Inferior parietal cortex (tissue), 1 donor: ENCODE data around the gene CEP85L.
A peak's percentile ranks its signal among the peaks of the same experiment; 100 is the strongest.
"Not testable (repeated sequence)": the region's sequence is repeated elsewhere in the genome, so short reads cannot be mapped to it uniquely, and the experiment has no call there.

Source experiments
- DNase-seq: peaks from one replicate; pipeline ENCODE4 v3.0.0-alpha.2; 2016; ENCODE audit errors: extremely low spot score

The CEP85L gene

GRCh38 chr6:118500130-118501015 is 151.0 kb downstream of the CEP85L start:
- DNase-seq: no peak

DNA sequence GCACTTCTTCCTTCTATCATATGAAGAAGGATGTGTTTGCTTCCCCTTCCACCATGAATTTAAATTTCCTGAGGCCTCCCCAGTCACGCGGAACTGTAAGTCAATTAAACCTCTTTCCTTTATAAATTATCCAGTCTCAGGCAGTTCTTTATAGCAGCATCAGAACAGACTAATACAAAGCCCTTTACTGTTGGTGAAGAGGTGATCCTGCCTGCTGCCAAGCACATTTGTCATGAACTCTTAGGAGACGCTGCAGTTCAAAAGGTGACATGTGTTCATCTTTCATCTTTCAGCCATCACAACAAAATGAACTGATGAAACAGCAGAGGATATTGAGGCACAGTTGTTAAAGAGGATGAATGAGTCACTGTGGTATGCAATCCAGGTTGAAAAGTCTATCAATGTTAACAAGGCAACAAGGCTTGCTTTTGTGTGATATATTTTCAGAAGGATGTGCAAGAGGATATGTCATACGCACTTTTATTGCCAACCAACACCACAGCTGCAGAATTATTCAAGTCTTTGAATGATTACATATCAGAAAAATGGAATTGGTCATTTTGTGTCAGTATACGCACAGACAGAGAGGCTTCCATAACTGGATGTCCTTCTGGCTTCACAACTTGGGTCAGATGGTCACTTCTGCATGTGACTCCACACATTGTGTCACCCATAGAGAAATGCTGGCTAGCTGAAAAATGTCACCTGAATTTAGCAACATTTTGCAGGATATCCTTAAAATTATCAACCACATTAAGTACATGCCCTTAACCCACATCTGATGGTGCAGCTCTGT is 155.7 kb downstream of the CEP85L start:
- DNase-seq: no peak

- no peak for DNase-seq
Observed at GRCh38 chr6:118494091-118494490, 157.3 kb downstream of the CEP85L start.

GRCh38 chr6:118489990-118490389 is 161.4 kb downstream of the CEP85L start:
- no peak for DNase-seq

GRCh38 chr6:118488631-118489030 is 162.8 kb downstream of the CEP85L start:
- no peak for DNase-seq

DNA sequence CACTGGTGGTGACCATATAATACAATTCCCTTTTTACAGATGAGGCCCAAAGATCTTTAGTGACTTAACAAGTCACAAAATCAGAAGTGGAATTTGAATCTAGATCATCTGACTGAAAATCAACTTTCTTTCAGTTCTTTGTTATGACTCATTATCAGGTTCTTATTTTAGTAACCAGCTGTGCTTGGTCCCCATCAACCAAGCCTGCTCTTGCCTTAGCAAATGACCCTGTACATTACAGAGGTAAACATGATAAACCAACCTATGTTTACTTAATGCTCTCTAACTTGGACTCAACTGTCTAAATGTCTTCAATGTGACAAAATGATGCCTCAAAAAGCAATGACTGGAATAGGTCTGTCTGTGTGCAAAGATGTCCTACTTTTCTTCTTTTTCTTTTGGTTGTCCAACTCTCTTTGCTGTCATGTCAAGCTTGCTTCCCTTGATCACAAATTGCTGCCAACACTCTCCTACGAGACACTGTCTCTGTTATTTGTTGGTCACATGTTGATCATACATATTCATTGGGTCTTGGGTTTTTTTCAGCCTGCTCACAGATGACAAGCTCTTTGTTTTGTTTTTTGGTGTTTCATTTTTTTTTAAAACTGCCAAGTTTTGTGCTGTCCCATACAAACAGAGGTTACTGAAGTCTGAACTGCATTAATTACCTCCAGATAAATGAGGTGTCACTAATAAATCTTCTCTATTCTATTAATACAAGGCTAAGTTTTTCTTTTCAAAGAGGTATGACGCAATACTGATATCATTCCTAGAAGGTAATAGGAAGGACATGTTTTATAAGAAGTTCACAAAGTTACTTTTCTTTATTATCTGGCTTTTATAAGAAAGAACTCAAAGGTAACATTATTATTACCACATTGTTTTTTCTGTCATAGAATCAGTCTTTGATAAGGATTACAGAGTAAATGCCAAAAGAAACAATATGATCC is 165.5 kb downstream of the CEP85L start:
- peak; percentile 78 for DNase-seq

DNA sequence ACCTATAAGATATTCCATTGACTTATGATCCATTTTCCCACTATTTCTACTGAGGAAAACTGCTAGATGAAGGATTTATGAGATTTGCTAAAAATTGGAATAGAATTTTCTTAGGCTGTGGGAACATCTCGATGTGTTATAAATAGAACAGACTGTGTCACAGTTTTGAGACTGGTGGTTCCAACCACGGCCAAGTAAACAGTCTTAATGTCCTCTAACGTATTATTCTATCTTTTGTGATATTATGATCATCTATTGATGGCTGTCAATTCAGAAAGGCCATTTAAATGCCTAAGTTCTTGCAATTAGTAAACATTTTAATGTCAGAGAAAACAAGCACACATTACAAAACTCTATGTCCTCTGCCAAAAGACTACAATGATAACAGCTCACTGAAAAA is 174.8 kb downstream of the CEP85L start:
- peak; percentile 57 for DNase-seq

DNA sequence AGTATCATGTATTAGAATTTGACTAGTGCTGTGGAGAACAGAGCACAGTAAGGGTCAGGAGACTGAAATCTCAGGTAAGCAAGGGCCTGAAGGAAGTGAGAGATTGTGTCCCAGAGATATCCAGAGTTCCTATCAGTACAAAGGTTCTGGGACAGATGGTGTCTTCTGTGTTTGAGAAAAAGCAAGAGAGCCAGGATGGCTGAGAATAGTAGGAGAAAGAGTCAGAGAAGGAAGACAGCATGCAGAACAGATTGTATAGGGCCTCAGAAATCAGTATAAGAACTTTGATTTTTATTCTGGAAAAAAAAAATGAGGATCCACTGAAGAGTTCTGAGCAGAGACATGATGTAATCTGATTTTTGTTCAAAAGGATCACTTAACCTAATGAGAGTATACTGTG is 178.1 kb downstream of the CEP85L start:
- no peak for DNase-seq

DNA sequence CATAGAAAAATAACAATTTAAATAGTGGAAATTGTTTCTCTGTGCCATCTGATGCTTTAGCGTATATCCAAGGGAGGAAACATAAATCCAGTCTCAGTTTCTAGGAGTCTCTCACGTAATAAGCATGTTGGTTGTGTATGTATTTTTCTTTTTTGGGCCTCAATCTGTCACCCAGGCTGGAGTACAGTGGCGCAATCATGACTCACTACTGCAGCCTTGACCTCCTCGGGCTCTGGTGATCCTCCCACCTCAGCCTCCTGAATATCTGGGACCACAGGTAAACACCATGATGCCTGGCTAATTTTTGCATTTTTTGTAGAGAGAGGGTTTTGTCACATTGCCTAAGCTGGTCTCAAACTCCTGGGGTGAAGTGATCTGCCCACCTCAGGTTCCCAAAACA is 181.9 kb downstream of the CEP85L start:
- DNase-seq: no peak

- DNase-seq: no peak
Observed at GRCh38 chr6:118468682-118469465, 182.5 kb downstream of the CEP85L start.

- no peak for DNase-seq
Observed at GRCh38 chr6:118467181-118467580, 184.2 kb downstream of the CEP85L start.

DNA sequence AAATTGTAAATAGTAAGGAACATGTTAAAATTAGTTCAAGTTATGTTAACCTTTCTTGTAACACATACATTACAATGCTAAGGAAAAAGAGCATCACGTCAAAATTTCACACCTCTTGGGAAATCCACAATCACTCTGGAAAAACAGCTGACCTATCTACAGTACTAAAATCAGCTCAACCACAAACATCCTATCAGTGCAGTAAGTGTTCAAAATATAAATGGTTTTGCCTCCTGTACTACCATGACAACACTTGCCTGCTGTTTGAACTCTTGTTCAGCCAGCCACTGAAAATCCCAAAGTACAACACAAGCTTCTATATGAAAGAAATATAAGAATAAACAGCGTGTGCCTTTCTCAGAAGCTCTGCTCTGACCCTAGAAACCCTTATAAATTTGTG is 186.8 kb downstream of the CEP85L start:
- DNase-seq: no peak

DNA sequence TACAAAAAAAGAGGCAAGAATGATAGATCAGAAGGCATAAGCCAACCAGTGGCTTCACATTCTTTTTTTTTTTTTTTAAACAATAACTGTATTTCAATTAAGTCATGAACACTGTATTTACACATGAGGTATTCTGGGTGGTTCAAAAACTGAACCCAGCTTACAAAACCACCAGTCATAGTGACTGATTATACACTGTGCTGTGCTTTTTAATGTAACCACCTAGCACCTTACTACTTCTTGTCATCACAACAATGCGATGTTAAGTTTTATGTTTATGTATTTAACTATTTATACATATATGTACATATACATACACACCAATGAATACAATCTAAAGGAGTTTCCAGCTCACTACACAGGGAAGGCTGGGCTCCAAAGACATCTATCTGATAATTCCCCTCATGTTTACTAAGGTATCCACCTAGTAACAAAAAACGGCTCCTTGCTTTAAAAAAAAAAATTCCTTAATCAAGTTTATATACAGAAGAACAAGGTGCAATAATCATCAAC is 190.4 kb downstream of the CEP85L start:
- DNase-seq: no peak

DNA sequence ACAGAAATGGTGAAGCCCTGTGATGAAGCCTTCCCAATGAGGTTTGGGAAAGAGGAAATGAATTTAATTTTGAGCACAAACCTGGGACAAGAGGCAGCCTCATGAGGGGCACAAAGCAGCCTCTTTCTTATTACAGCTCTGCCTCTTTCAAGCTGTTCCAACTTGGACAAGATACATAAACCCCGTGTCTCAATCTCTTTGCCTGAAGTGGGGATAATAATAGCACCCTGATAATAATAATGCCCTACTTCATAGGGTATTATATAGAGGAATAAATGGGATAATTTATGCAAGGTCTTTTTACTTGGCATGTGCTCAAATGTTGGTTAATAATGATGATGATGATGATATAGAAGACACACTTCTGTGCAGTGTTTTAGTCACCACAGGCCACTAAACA is 194.4 kb downstream of the CEP85L start:
- no peak for DNase-seq

GRCh38 chr6:118451839-118452238 is 199.6 kb downstream of the CEP85L start:
- no peak for DNase-seq

- DNase-seq: no peak
Observed at GRCh38 chr6:118444796-118445195, 206.6 kb downstream of the CEP85L start.

DNA sequence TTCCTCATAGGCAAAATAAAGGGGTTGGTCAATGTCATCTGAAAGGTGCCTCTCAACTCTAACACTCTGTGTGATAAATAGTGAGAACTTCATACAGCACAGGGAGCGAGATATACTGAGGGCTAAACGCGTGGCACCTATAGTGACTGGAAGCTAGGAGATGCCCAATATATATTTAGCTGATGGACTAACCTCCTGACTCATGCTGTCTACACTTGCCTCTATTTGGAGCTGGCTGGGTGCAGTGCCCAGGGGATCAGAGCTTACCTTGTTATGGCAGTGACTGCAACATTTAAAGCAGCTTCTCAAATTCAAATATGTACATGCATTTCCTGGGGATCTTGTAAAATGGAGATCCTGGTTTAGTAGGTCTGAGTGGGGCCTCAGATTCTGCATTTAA is 214.9 kb downstream of the CEP85L start:
- no peak for DNase-seq

GRCh38 chr6:118434147-118434546 is 217.2 kb downstream of the CEP85L start:
- DNase-seq: not testable (repeated sequence)

DNA sequence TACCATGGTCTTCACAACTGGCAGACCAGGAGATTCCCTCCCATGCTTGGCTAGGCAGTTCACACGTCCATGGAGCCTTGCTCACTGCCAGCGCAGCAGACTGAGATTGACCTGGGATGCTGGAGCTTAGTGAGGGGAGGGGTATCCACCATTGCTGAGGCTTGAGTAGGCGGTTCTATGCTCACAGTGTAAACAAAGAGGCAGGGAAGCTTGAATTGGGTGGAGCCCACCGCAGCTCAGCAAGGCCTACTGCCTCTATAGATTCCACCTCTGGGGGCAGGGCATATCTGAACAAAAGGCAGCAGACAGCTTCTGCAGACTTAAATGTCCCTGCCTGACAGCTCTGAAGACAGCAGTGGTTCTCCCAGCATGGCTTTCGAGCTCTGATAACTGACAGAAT is 230.1 kb downstream of the CEP85L start:
- DNase-seq: not testable (repeated sequence)

- no peak for DNase-seq
Observed at GRCh38 chr6:118419448-118420394, 231.7 kb downstream of the CEP85L start.
